GM23338 (cell line): ENCODE results near the gene PDZD7.

Source experiments
- CREB1 ChIP-seq: fragments of 250-450 bp; sonication (Bioruptor Pico); IDR thresholded peaks from 2 replicates; pipeline ENCODE4 v1.5.0; 2020; ENCODE audit warnings: low read depth, mild to moderate bottlenecking, moderate library complexity
- CTCF ChIP-seq, 2 experiments: fragments of 200-600 bp in 1 of 2; sonication (generic) in 1 of 2; conservative IDR thresholded peaks; 2 replicates each; pipeline versions ENCODE4 v1.5.1 to v1.6.1; 2016 to 2017; ENCODE audit warnings: antibody characterized with exemption in 2 of 2, low read depth in 2 of 2, mild to moderate bottlenecking in 2 of 2, moderate library complexity in 1 of 2
- EZH2 ChIP-seq: fragments of 200-600 bp; sonication (generic); IDR thresholded peaks from one replicate; pipeline ENCODE4 v1.8.0; 2017; ENCODE audit warnings: antibody characterized with exemption, mild to moderate bottlenecking, low read depth; ENCODE audit not compliant: unreplicated experiment
- EZH2phosphoT487 ChIP-seq: fragments of 200-600 bp; sonication (generic); IDR thresholded peaks from one replicate; pipeline ENCODE4 v1.8.1; 2018; ENCODE audit warnings: antibody characterized with exemption; ENCODE audit not compliant: unreplicated experiment
- JUNB ChIP-seq: IDR thresholded peaks from one replicate; pipeline ENCODE4 v1.6.1; 2016; ENCODE audit warnings: antibody characterized with exemption; ENCODE audit not compliant: unreplicated experiment
- NANOG ChIP-seq: IDR thresholded peaks from 2 replicates; pipeline ENCODE4 v1.6.1; 2016; ENCODE audit warnings: antibody characterized with exemption, borderline replicate concordance
- POLR2AphosphoS5 ChIP-seq: IDR thresholded peaks from 2 replicates; pipeline ENCODE4 v1.6.1; 2016; ENCODE audit warnings: antibody characterized with exemption, low read depth
- REST ChIP-seq: IDR thresholded peaks from one replicate; pipeline ENCODE4 v1.6.1; 2018; ENCODE audit warnings: antibody characterized with exemption; ENCODE audit not compliant: unreplicated experiment
- STAT1 ChIP-seq: IDR thresholded peaks from one replicate; pipeline ENCODE4 v1.6.1; 2016; ENCODE audit warnings: antibody characterized with exemption; ENCODE audit not compliant: unreplicated experiment
- ZNF114 ChIP-seq: fragments of 250-450 bp; sonication (Bioruptor Pico); IDR thresholded peaks from 2 replicates; pipeline ENCODE4 v1.5.0; 2020; ENCODE audit warnings: mild to moderate bottlenecking, moderate library complexity
- ZNF331 ChIP-seq: fragments of 250-450 bp; sonication (Bioruptor Pico); IDR thresholded peaks from 2 replicates; pipeline ENCODE4 v1.5.0; 2020; ENCODE audit warnings: low read depth, mild to moderate bottlenecking, moderate library complexity
- ZNF462 ChIP-seq: fragments of 250-450 bp; sonication (Bioruptor Pico); IDR thresholded peaks from 2 replicates; pipeline ENCODE4 v1.5.0; 2020; ENCODE audit warnings: mild to moderate bottlenecking, moderate library complexity

- TF ChIP-seq EZH2 = peak; percentile 54
- TF ChIP-seq ZNF462 (CRISPR knock-in tag) = no peak
- no peak for TF ChIP-seq CTCF (conservative IDR thresholded peaks at IDR 0.05; ENCODE audit: low read depth in 2 of 2)
- no peak for TF ChIP-seq POLR2AphosphoS5
- no peak for TF ChIP-seq EZH2phosphoT487
- no peak for TF ChIP-seq CREB1 (CRISPR knock-in tag)
- no peak for TF ChIP-seq REST
- TF ChIP-seq ZNF114 (CRISPR knock-in tag) = no peak
- TF ChIP-seq JUNB = no peak
- no peak for TF ChIP-seq ZNF331 (CRISPR knock-in tag)
- TF ChIP-seq NANOG = no peak
- TF ChIP-seq STAT1 = no peak
These were observed 33.6 kb upstream of the PDZD7 start for GRCh38 chr10:101064415-101065030.
